ENCODE measurements around the gene SUCO. TPM values are rescaled to one million over a fixed set of nuclear protein-coding genes. Genes with fewer than 3 reads are reported as not detected.

The SUCO gene
- total RNA-seq, 1 donor from 2014 or later: 37.4 TPM

- no peaks in the 10 kb centered on the region for H3K27me3 ChIP-seq (ENCODE audit: control insufficient read depth, insufficient read depth, low read length)
- TF ChIP-seq CTCF (IDR thresholded peaks at IDR 0.05; ENCODE audit: insufficient read depth, low read length, poor library complexity, severe bottlenecking): no peak
- no peak for DNase-seq (ENCODE audit: low read depth)
- no peaks in the 10 kb centered on the region for H3K36me3 ChIP-seq (ENCODE audit: control insufficient read depth, insufficient read depth, low read length)
- no peak overlapping the region for H3K4me3 ChIP-seq (ENCODE audit: low read depth, low read length)
Observed at GRCh38 chr1:172656576-172656975, 123.6 kb downstream of the SUCO start.

GRCh38 chr1:172657586-172657985 is 124.6 kb downstream of the SUCO start:
- Histone ChIP-seq H3K36me3 (ENCODE audit: control insufficient read depth, insufficient read depth, low read length) (no peaks in the 10 kb centered on the region), H3K27me3 (ENCODE audit: control insufficient read depth, insufficient read depth, low read length) (no peaks in the 10 kb centered on the region), H3K4me3 (ENCODE audit: low read depth, low read length) (no peak overlapping the region)
- no peak for DNase-seq (ENCODE audit: low read depth)
- no peak for TF ChIP-seq CTCF (IDR thresholded peaks at IDR 0.05; ENCODE audit: insufficient read depth, low read length, poor library complexity, severe bottlenecking)

GRCh38 chr1:172658871-172659453 is 126.0 kb downstream of the SUCO start, which contains the start of gene FASLG:
TSS of gene FASLG (plus strand) at chr1:172659103. CDS start at chr1:172659202, 99 bp downstream.
- H3K27me3 ChIP-seq (ENCODE audit: control insufficient read depth, insufficient read depth, low read length): no peaks in the 10 kb centered on the region
- no peaks in the 10 kb centered on the region for H3K36me3 ChIP-seq (ENCODE audit: control insufficient read depth, insufficient read depth, low read length)
- no peak for TF ChIP-seq CTCF (IDR thresholded peaks at IDR 0.05; ENCODE audit: insufficient read depth, low read length, poor library complexity, severe bottlenecking)
- no peak within 1 kb of the TSS for H3K4me3 ChIP-seq (ENCODE audit: low read depth, low read length)
- no peak for DNase-seq (ENCODE audit: low read depth)

- no peaks in the 10 kb centered on the region for H3K36me3 ChIP-seq (ENCODE audit: control insufficient read depth, insufficient read depth, low read length)
- TF ChIP-seq CTCF (IDR thresholded peaks at IDR 0.05; ENCODE audit: insufficient read depth, low read length, poor library complexity, severe bottlenecking): no peak
- H3K4me3 ChIP-seq (ENCODE audit: low read depth, low read length): no peak overlapping the region
- no peaks in the 10 kb centered on the region for H3K27me3 ChIP-seq (ENCODE audit: control insufficient read depth, insufficient read depth, low read length)
- DNase-seq (ENCODE audit: low read depth): no peak
Observed at GRCh38 chr1:172661107-172661506, 128.2 kb downstream of the SUCO start.

Other genes starting within 250 kb of the SUCO start
- gene C1orf105, start 112.5 kb upstream of the SUCO start, total RNA-seq: not detected in 2 replicates
- gene PIGC, start 89.1 kb upstream of the SUCO start, total RNA-seq: 28.0 and 33.1 TPM in 2 replicates
- not detected in 2 replicates for gene FASLG, start 126.0 kb downstream of the SUCO start, total RNA-seq